HG03045 (cell line): Measurements from ENCODE around the gene CYP4F22.
"Not testable (repeated sequence)": the region's sequence is repeated elsewhere in the genome, so short reads cannot be mapped to it uniquely, and the experiment has no call there.

Experiments
- ATAC-seq: cut with Tn5 transposase; IDR thresholded peaks from one replicate; pipeline ENCODE4 v1.9.1; 2021; ENCODE audit warnings: mild to moderate bottlenecking, moderate library complexity; ENCODE audit not compliant: unreplicated experiment

The CYP4F22 gene

DNA sequence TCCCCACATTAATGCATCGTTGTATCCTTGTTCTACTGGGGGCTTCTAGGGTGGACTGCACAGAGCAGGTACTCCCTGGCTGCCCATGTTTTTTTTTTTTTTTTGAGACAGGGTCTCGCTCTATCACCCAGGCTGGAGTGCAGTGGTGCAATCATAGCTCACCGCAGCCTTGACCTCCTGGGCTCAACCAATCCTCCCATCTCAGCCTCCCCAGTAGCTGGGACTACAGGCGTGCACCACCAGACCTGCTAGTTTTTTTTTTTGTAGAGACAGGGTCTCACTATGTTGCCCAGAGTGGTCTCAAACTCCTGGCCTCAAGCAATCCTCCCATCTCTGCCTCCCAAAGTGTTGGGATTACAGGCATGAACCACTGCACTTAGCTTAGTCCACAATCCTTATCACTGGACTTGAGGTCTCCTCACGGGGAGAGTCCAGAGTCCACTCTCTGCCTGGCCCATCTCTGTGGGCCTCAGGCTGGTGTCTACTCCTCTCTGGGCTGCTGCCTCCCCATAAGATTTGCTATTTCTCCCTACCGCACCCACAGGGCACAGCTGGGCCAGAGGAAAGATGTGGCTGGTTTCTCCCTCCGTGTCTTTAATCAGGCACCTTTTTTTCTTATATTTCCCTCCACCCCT is 56.3 kb downstream of the CYP4F22 start:
- ATAC-seq, result no peak

DNA sequence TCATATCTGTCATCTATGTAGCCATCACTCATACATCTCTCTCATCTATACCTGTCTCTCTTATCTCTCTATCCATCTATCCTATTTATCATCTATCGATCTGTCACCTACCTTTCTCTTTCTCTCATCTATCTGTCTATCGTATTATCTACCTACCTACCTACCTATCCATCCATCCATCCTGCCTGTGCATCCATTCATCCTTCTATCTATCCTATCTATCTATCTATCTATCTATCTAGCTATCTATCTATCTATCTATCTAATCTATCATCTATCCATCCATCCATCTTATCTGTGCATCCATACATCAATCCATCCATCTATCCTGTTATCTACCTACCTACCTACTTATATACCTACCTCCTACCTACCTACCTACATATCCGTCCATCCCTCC is 62.1 kb downstream of the CYP4F22 start:
- no peak for ATAC-seq

DNA sequence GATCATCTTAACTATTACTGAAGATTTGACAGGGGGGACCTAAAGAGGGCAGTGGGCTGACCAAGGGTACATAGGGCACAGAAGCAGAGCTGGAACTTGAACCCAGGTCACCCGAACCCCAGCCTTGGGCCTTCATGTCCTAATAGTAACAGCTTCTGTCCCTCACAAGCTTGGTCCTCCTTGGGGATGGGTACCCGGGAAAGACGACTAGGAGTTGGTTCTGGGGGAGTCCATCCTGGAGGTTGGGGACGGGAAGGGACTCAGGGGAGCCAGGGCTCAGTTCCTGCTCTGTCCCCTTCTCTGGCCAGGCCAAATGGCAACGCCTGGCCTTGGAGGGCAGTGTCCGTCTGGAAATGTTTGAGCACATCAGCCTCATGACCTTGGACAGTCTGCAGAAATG is 67.1 kb downstream of the CYP4F22 start:
- ATAC-seq, result no peak

DNA sequence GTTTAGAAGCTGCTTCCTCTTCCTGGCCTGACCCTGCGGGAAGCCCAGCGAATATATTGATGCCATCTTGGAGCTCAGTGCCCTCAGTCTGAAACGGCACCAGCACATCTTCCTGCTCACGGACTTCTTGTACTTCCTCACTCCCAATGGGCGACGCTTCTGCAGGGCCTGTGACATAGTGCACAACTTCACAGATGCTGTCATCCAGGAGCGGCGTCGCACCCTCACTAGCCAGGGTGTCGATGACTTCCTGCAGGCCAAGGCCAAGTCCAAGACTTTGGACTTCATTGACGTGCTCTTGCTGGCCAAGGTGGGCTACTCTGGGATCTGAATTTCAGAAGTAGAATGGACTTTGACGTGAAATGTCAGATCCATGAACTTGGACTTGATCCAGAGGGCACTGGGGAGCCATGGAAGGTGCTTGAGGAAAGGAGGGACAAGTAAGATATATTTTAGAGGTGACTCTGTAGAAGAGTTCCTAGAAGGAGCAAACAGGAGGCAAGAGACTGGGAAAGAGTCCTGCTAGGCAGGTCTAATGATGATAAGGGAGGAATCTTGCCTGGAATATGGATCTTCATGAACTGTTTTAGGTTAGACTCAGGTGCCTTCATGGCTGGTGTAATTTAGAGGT is 68.3 kb downstream of the CYP4F22 start:
- ATAC-seq, result no peak

- no peak for ATAC-seq
These were observed 69.0 kb downstream of the CYP4F22 start for GRCh38 chr19:15577184-15577771.

GRCh38 chr19:15583346-15583745 is 75.0 kb downstream of the CYP4F22 start:
- no peak for ATAC-seq

GRCh38 chr19:15584095-15584494 is 75.8 kb downstream of the CYP4F22 start:
- ATAC-seq, result no peak

DNA sequence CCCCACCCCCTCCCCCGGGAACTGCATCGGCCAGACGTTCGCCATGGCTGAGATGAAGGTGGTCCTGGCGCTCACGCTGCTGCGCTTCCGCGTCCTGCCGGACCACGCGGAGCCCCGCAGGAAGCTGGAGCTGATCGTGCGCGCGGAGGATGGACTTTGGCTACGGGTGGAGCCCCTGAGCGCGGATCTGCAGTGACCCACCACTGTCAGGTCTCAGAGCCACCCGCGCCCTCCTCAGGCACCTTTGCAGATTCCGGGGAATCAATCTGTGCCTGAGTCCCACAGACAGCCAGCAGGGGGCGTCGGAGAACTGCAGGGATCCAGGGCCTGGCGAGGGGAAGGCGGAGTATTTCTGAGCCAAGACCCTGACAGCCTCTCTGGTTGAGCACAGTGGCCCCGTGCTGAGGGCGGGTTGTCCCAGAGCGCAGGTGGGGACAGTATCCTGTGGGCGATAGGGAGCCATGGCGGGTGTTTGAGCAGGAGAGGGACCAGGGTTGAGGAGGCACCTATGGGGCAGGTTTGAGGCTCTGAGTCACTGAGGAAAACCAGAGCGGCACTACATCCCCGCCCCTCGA is 76.3 kb downstream of the CYP4F22 start:
- ATAC-seq, result no peak

GRCh38 chr19:15587663-15588062 is 79.3 kb downstream of the CYP4F22 start:
- no peak for ATAC-seq

DNA sequence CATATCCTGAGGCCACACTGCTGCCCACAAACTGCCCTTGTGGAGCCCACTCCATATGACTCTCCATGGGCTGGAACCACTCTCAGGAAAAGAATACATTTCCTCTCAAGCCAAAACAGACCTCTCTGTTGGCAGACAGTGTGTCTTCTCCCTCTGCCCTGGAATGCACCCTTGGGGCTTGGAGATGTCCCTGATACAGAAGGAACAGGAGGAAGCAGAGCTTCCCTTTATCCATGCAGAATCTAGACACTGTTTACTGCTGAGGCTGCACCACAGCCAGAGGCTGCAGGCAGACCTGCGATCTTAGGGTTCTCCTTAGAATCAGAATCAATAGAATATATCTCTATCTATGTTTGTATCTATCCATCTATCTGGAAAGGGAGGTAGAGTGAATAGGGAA is 79.9 kb downstream of the CYP4F22 start:
- no peak for ATAC-seq

GRCh38 chr19:15589760-15590451 is 81.6 kb downstream of the CYP4F22 start:
- no peak for ATAC-seq

DNA sequence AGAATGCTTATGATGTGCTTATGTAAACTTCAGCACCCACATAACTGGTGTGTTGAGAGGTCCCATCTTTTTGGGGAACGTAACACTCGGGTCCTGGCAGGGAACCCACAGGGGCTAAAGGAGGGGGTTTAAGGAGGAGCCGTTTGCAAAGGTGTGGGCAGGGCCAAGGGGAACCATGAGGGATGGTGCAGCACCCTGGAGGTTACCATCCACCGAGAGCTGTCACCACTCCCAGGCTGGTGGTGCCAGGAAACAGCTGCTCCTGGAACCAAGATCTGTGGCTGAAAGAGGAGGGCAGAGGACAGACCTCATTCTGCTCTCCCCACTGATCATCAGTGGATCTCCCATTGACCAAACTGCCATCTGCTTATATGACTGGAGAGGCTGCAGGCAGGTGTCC is 83.5 kb downstream of the CYP4F22 start:
- no peak for ATAC-seq

GRCh38 chr19:15592506-15592905 is 84.2 kb downstream of the CYP4F22 start:
- ATAC-seq, result not testable (repeated sequence)

- ATAC-seq, result not testable (repeated sequence)
These were observed 85.4 kb downstream of the CYP4F22 start for GRCh38 chr19:15593766-15594165.

DNA sequence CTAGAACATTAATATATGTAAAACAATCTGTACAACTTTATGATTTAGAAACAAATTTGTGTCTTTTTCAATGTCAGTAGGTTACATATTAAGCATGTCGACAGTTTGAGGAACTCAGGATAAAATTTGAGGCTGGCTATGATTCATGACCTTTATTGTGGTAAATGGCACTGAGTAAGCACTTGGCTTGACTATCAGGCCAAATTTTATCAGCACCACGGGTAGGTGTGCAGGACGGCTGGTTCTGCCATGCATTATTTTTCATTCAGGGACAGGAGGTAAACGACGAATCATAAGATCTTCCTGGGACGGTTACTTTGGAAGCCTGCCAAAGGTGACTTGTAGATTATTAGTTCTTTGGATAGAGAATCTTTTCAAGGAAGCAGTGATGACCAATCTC is 86.7 kb downstream of the CYP4F22 start:
- no peak for ATAC-seq
